NCI-H460 (cell line): ENCODE measurements around the gene TPO. TPM values are rescaled to one million over a fixed set of nuclear protein-coding genes. Genes with fewer than 3 reads are reported as not detected.

Experiments used
- DNase-seq: peaks from one replicate; pipeline ENCODE4 v3.0.0-alpha.2; 2016; ENCODE audit warnings: low read depth; ENCODE audit errors: extremely low read depth
- total RNA-seq: library from RNA; depleted of rRNA; stranded (reverse); fragments of >200 nt; shearing (Covaris generic); gene quantifications from 2 replicates; pipeline ENCODE4 v1.2.3, GENCODE V29; 2014

TPO gene
- total RNA-seq, 1 experiment from 2014 or later: 0.12 TPM

- DNase-seq: no peak
These were observed 27.3 kb downstream of the TPO start for GRCh38 chr2:1440581-1440980.

- DNase-seq: no peak
These were observed 33.0 kb downstream of the TPO start for GRCh38 chr2:1446301-1446700.

- DNase-seq: no peak
These were observed 34.7 kb downstream of the TPO start for GRCh38 chr2:1448009-1448408.

DNA sequence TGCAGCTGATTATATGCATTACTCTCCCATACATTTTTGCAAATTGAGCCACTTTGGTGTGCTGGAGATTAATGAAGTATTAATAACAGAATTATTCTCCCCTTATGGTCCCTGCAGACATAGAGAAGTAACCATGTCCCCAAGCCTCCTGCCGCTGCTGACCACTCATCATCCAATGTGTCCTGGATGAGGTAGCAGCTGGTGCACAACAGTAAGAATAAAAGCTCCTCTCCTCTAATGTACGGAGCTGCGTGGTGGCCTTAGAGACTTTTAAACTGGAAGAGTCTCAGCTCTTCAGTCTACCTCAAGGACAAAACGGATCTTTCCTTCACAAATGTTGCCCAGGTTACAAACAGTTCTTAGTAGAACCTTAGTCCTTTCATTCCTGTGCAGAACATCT lies 37.7 kb downstream of the TPO start:
- no peak for DNase-seq

- no peak for DNase-seq
These were observed 38.2 kb downstream of the TPO start for GRCh38 chr2:1451422-1451821.

- DNase-seq: no peak
These were observed 40.3 kb downstream of the TPO start for GRCh38 chr2:1453561-1453960.

DNA sequence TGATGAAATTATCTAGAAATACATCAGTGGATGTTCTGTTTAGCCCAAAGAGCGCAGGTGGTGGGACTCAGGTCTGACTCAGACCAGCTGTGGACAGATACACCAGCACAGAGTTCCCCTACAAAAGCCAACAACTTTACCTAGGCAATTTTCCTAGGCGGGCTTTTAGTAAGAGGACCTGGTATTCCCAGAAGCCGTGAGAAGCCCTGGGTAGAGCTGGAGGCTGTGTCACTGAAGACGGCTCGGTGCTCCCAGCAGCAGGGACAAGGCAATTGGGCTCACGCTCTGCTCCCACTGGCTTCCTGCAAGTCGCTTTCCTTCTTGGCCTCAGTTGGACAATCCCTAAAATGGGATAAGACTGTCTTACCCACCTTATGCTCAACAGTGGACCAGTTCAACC lies 41.1 kb downstream of the TPO start:
- DNase-seq: no peak

GRCh38 chr2:1455466-1455865 lies 42.2 kb downstream of the TPO start:
- DNase-seq: no peak

DNA sequence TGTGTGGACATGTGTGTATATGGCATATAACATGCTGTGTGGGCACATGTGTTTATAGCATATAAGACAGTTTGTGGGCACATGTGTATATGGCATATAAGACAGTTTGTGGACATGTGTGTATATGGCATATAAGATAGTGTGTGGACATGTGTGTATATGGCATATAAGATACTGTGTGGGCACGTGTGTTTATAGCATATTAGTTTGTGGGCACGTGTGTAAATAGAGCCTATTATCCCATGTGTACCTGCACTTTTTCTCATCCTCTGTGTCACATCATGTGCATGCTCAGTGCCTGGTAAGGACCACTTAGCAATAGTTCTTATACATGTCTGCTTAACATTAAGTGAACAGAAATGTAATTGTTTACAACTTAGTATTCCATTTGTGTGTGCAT lies 45.2 kb downstream of the TPO start:
- DNase-seq: no peak

DNA sequence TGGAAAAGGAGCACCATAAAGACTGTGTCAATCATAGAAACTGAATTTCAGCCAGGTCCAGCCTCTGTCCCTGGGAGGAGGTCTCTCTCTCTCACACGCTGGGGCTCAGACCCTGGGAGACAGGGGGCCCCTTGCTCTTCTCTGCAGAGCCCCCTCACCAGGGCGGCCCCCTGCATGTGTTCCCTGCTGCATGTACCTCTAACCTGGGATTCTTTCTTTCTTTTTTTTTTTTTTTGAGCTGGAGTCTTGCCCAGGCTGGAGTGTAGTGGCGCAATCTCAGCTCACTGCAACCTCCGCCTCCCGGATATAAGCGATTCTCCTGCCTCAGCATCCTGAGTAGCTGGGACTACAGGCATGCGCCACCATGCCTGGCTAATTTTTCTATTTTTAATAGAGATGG lies 46.5 kb downstream of the TPO start:
- no peak for DNase-seq

DNA sequence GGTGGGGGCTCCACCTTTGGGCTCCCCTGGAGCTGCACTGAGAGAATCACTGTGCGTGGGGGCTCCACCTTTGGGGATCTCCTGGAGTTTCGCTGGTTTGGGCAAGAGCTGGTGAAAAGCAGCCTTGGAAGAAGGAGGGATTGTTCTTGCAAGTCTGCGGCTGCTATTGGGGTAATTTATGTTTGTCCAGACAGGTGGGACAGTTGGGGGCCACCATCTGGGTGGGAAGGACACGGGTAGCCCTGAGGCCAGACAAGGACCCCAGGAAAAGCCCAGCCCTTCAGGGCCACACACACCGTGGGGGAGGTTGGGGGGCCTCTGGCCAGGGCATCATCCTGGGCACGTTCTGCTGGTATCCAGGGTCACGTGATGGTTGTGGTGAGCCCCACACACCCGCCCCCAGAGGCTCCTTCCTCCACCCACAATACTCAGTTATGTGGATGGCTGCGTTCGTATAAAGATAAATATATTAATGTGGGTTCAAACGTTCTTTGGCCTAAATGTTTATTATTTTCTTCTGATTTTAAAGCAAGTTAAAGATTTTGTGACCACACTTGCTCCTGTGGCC lies 47.7 kb downstream of the TPO start:
- no peak for DNase-seq

DNA sequence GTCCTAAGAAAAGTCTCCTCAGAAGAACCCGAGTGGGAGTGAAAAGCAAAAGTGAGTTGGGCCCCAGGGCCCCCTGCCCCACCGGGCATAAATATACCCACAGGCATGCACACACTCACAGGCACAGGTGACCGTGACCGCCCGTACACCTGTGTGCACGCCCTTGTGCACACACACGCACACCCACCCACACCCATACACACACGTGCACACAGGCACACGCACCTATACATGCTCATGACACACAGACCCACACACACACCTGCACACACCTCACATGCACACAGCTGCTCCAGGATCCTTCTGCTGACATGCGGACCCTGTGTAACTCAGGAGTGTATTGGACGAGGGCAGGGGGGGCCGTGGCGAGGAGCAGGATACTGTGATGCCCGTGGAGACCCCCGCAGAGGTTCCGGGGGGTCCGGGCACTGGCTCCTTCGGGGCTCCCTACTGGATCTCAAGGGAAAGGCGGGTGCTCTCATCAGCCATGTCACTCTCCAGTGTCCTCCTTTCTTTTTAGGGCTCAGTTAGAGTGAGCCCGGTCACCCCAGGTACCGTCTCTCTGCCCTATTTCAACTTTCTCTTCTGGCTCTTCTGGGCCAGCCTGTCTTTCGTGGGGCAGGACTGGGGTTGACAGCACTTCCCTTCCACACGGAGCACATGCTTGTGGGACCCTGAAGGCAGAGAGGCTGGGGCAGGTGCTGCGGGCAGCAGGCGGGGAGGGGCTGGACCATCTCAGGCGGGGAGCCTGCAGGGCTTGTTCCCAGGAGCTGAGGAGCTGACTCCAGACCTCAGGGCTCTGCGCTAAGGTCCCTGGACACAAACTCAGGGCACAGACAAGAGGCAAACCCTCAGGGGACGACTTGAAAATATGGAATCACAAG lies 48.5 kb downstream of the TPO start:
- DNase-seq: no peak

- no peak for DNase-seq
These were observed 49.7 kb downstream of the TPO start for GRCh38 chr2:1462994-1463393.

DNA sequence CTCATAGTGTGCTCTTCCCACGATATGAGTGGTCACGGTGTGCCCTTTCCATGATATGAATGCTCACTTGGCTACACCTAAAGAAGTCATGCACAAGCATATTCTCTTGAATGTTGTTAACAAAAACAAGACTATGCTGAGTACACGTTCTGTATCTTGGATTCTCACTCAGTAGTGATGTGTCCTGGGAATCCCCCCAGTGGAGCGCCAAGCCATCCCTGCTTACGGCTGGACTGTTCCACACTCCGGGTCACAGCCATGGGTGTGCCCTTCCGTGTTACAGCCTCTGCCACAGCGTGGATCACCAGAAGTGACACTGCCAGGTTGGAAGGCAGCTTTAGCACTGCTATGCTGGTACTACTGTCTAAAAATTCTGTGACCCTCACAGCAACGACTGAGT lies 59.1 kb downstream of the TPO start:
- DNase-seq: no peak

- DNase-seq: no peak
These were observed 63.4 kb downstream of the TPO start for GRCh38 chr2:1476617-1477195.

DNA sequence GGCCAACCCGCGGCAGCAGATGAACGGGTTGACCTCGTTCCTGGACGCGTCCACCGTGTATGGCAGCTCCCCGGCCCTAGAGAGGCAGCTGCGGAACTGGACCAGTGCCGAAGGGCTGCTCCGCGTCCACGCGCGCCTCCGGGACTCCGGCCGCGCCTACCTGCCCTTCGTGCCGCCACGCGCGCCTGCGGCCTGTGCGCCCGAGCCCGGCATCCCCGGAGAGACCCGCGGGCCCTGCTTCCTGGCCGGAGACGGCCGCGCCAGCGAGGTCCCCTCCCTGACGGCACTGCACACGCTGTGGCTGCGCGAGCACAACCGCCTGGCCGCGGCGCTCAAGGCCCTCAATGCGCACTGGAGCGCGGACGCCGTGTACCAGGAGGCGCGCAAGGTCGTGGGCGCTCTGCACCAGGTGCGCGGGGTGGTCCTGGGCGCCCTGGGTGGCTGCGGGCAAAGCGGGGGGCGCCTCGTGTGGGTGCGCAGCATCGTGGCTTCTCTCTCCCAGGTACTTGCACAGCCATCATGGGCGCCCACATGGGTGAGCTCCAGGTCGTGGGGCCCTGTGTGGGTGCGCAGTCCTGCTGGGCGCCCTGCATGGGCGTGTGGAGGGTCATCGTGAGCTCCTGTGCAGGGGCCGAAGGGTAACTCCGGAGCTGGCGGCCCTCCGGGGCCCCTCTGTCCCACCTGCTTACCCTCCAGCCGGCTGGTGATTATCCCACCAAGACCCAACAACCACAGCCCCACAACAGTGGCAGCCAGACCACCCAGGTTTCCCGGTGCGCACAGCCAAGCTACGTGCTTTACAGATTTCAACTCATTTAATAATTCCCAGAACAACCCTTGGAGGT lies 64.2 kb downstream of the TPO start:
- DNase-seq: no peak

DNA sequence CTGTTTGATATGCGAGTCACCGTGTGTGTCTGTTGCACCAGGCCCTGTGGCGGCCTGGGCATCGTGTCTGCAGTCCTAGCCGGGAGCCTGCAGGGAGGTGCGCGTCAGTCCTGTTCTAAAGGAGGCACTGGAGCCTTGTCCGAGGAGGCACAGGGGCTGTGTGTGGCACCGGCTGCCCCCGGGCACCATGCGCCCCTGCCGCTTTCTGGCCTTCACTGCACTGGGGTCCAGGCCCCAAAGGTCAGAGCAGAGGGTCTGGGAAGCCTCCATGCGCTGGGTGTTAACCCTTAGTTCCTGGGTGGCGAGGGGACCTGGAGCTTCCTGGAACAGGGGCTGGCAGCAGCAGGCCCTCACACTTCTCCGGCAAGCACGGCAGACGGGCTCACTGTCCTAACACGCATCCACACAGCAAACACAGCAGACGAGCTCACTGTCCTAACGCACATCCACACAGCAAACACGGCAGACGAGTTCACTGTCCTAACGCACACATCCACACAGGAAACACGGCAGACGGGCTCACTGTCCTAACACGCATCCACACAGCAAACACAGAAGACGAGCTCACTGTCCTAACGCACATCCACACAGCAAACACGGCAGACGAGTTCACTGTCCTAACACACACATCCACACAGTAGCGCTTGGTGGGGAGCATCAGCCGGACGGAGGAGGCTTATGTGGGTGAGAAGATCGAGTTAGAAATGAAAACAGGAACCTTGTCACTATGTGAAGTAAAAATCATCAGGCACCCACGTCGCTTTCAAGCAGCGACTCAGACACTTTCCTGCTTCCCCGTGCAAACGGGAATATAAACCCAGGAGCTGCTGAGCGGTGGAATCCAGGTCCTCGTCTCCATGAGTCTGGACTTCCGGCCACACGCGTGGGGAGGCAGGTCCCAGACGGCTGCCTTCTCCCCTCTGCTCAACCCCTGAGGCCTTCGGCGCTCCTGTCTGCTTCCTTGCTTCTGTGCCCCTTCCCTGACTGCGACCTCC lies 65.3 kb downstream of the TPO start:
- no peak for DNase-seq

- no peak for DNase-seq
These were observed 66.1 kb downstream of the TPO start for GRCh38 chr2:1479346-1479745.

DNA sequence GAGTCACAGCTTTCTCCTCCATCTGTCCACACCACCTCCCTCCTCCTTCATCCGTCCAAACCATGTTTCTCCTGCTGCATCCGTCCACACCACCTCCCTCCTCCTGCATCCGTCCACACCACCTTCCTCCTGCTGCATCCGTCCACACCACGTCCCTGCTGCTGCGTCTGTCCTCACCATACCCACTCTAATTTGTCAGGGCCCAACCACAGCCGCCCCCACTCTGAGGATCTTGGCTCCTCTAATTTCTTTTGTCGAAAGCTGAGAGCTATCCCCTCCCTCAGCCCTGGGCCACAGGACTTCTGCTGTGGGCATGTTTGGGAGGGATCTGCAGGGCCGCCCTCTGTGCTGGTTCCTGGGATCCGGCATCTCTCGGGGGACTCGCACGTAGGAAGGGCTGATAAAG lies 67.4 kb downstream of the TPO start:
- DNase-seq: no peak
